GM21367 (cell line): ENCODE data around the gene UTF1.
"Not testable (repeated sequence)": the region's sequence is repeated elsewhere in the genome, so short reads cannot be mapped to it uniquely, and the experiment has no call there.

Experiments used
- ATAC-seq: cut with Tn5 transposase; IDR thresholded peaks from one replicate; pipeline ENCODE4 v1.9.1; 2021; ENCODE audit not compliant: unreplicated experiment

The UTF1 gene

GRCh38 chr10:133225707-133226191 is 4.3 kb upstream of the UTF1 start:
- ATAC-seq = no peak

DNA sequence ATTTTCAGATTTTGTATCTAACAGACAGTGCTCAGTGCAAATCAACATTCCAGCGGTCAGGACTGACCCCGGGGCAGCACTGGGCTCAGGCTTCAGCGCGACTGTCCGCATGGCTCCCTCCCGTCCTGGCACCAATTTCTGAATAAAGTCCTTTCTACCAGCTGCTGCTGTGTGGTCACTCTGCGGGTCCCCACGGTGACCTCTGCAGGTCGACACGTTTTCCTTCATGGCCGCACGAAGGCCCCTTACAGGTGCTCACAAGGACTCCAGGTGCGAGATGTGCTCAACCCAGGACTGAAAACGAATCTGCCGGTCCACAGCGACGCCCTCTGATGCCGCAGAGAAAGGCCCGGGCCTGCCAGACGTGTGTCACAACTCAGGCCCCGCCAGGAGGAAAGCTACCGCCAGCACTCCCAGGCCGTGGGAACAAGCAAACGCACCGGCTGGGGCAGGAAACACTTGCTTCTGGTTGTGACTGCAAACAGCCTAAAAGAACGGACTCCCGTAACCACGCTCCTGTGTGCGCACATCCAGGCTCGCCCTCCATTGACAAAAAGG is 3.7 kb upstream of the UTF1 start:
- no peak for ATAC-seq

- no peak for ATAC-seq
Measured at GRCh38 chr10:133227256-133227655, 2.8 kb upstream of the UTF1 start.

DNA sequence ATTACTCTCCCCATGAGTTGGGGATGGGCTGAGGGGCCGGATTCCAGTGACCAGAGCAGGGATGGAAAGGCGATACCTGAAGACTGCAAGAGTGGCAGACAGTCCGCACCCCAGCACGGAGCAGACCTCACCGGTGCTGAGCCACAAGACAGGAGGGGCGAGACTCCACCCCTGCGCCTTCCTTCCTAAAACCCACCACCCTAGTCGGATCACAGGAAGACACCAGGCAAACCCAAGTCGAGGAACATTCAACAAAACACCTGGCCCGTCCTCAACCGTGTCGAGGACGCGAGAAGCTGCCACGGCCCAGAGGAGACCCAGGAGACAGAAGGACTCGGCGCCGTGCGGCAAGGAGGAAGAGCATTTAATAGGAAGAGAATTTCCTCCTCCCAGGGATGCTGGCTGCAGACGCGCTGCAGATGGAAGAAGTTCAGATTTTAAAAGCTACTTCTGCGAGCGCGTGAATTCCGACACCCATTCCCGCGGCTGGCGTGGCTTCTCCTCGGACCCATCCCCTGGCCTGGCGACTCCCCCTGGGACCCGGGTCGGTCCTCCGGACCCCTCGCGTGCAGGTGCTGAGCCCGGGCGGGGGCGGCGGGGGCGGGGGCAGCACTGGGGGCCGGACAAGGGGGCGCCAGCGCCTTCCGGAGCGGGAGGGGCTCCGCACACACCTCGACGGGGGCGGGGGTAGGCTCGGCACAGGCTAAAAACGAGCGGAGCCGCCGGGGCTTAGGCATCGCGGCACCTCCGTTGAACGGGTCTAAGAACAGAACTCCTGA is 563 bp upstream of the UTF1 start:
- ATAC-seq = no peak

GRCh38 chr10:133230387-133231195 is 574 bp downstream of the UTF1 start:
- no peak for ATAC-seq

DNA sequence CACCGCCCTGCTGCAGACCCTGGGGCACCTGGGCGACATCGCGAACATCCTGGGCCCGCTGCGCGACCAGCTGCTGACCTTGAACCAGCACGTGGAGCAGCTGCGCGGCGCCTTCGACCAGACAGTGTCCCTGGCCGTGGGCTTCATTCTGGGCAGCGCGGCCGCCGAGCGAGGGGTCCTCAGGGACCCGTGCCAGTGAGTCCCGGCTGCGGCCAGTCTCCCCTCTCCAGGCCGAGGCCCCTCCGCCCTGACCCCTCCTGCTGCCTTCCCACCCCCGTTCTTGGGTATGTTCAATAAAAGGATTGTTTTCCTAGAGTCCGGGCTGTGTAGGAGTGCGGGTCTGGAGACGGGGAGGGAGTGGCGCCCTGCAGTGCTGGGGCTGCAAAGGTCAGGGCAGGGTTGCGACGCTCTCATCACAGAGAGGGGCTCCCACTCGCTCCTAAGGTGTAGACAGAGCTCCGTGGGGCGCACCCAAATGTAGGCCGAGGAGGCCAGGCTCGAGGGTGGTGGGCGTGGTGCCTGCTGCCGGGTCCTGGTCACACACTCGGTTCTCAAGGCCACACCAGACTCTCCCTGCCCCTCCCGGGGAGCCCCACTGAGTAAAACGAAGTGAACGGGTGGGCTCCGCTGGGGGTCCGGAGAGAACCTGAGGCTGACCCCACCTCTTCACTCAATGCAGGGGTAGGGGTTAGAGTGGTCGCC is 1.4 kb downstream of the UTF1 start:
- ATAC-seq = no peak

- ATAC-seq = no peak
Measured at GRCh38 chr10:133231946-133232574, 2.0 kb downstream of the UTF1 start.

GRCh38 chr10:133234796-133235195 is 4.8 kb downstream of the UTF1 start:
- not testable (repeated sequence) for ATAC-seq

- no peak for ATAC-seq
Measured at GRCh38 chr10:133235265-133235855, 5.3 kb downstream of the UTF1 start.

DNA sequence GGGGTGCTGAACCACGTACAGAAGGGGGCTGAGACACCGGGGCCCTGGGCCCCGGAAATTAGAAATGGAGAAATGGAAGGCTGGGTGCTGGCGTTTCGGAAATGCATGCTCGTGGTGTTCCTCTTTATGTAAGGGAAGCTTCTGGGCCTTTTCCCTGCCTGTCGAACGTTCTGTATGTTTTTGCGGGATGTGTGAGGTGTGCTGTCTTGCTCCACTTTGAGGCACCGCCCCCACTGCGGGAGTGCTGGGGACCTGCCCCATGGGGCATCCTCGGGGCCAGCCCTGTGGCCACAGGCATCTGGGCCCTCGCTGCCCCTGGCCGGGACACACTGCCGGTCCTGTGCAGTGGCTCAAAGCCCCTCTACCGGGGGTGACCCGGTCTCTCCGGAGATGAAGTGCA is 5.9 kb downstream of the UTF1 start:
- no peak for ATAC-seq

GRCh38 chr10:133236401-133237240 is 6.6 kb downstream of the UTF1 start:
- no peak for ATAC-seq

DNA sequence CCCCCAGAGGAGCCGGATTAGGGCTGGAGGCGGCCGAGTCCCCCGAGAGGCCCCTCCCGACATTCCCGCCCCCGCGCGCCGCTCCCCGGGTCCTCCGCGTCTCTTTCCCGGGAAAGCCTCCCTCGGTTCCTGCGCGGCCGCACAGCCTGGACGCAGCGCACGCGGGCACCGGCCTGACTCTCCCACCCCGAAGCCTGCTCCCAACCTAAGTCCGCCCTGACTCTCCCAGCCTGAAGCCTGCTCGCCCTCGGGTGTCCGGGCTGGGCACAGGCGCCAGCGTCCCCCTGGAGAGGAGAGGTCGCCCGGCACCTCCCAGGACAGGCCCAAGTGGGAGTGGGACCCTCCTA is 7.2 kb downstream of the UTF1 start:
- no peak for ATAC-seq

- ATAC-seq = no peak
Measured at GRCh38 chr10:133237588-133238465, 7.8 kb downstream of the UTF1 start, which contains the start of gene VENTX. TSS of gene VENTX (plus strand) at chr10:133237855. CDS start at chr10:133237915, 60 bp downstream.

- ATAC-seq = no peak
Measured at GRCh38 chr10:133238466-133238804, 8.4 kb downstream of the UTF1 start.

GRCh38 chr10:133239990-133240389 is 10.0 kb downstream of the UTF1 start:
- ATAC-seq = no peak

DNA sequence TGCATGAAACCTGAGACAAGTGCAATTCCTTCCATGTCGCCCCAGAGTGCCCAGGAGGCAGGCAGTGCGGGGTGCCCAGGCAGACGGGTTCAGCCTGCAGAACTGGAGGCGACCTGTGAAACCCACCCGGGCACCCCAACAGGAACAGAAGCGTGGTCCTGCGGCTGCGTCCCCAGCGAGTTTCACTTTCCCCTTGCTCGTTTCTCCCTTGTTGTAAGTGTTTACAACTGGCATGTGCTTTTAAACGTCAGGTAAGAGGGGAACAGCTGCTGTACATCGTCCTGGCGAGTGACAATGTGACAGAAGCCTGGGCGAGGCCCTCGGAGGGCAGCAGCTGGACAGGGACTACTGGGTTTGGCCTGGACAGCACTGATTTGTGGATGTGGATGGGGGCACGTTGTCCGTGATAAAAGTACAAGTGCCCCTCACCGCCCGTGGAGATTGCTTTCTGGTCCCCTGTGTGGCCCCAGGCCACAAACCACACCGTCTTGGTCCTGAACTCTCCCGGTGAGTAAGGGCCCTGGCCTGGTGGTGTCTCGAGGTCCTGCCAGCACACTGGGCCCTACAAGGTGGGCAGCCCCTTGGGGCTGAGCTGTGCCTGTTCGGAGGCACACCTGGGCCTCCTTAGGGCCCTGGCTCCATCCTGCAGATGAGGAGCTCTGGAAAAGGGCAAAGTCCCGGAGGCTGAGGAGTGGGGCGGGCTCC is 11.6 kb downstream of the UTF1 start:
- ATAC-seq = no peak

GRCh38 chr10:133242611-133243356 is 12.8 kb downstream of the UTF1 start:
- no peak for ATAC-seq
